Measurements from ENCODE around the gene NSRP1.

Gene NSRP1

GRCh38 chr17:30218799-30219198 is 102.2 kb downstream of the NSRP1 start:
- CTCF ChIA-PET, result no interaction called here
- H3K4me1 ChIP-seq (ENCODE audit: control insufficient read depth, insufficient read depth, low read length), result no peaks in the 10 kb centered on the region
- no peaks in the 10 kb centered on the region for H3K36me3 ChIP-seq (ENCODE audit: control insufficient read depth in 2 of 2, insufficient read depth in 1 of 2, low read length in 2 of 2)
- POLR2A ChIA-PET, result no interaction called here
- no peak overlapping the region for H3K27ac ChIP-seq (ENCODE audit: extremely low read depth, low read depth, low read length)
- no peak for TF ChIP-seq ZSCAN16 (tag by site-specific recombination; IDR thresholded peaks at IDR 0.05)
- no peak for TF ChIP-seq ZSCAN18 (tag by site-specific recombination; IDR thresholded peaks at IDR 0.05)
- TF ChIP-seq ZIC2 (tag by site-specific recombination; IDR thresholded peaks at IDR 0.05), result peak; percentile 65
- H3K9me3 ChIP-seq (ENCODE audit: control insufficient read depth, insufficient read depth, low read depth, low read length), result no peaks in the 10 kb centered on the region
- no peak overlapping the region for H3K4me3 ChIP-seq (ENCODE audit: low read depth, low read length)

- Histone ChIP-seq H3K36me3 (ENCODE audit: control insufficient read depth in 2 of 2, insufficient read depth in 1 of 2, low read length in 2 of 2) (no peaks in the 10 kb centered on the region), H3K9me3 (ENCODE audit: control insufficient read depth, insufficient read depth, low read depth, low read length) (no peaks in the 10 kb centered on the region), H3K4me3 (ENCODE audit: low read depth, low read length) (no peak overlapping the region), H3K27ac (ENCODE audit: extremely low read depth, low read depth, low read length) (no peak overlapping the region), H3K4me1 (ENCODE audit: control insufficient read depth, insufficient read depth, low read length) (no peaks in the 10 kb centered on the region)
- TF ChIP-seq SETDB1 (IDR thresholded peaks at IDR 0.05; ENCODE audit: insufficient read length, low read length), result no peak
- no peak for TF ChIP-seq ZNF501 (tag by site-specific recombination; IDR thresholded peaks at IDR 0.05)
- no peak for TF ChIP-seq HIC1 (tag by site-specific recombination; IDR thresholded peaks at IDR 0.05)
- no peak for TF ChIP-seq ZNF473 (tag by site-specific recombination; IDR thresholded peaks at IDR 0.05)
- TF ChIP-seq ZNF19 (tag by site-specific recombination; IDR thresholded peaks at IDR 0.05; ENCODE audit: low read depth), result no peak
- no peak for TF ChIP-seq ZNF398 (tag by site-specific recombination; IDR thresholded peaks at IDR 0.05)
- TF ChIP-seq PATZ1 (tag by site-specific recombination; IDR thresholded peaks at IDR 0.05), result no peak
- POLR2A ChIA-PET, result no interaction called here
- CTCF ChIA-PET, result interaction anchor here (0.6 kb wide), 1 partner anchor 27 kb away, joined by 3 read pairs; no protein-coding TSS in a partner anchor
These were observed 102.7 kb downstream of the NSRP1 start for GRCh38 chr17:30219315-30219714.

GRCh38 chr17:30219833-30220232 is 103.2 kb downstream of the NSRP1 start:
- POLR2A ChIA-PET, result no interaction called here
- CTCF ChIA-PET, result interaction anchor here (0.6 kb wide), 1 partner anchor 26 kb away, joined by 3 read pairs; no protein-coding TSS in a partner anchor
- no peak overlapping the region for H3K4me3 ChIP-seq (ENCODE audit: low read depth, low read length)

More at GRCh38 chr17:30219833-30220232, 103.2 kb downstream of the NSRP1 start:
- no peak for TF ChIP-seq ZNF404 (tag by site-specific recombination; IDR thresholded peaks at IDR 0.05)
- TF ChIP-seq ZNF76 (tag by site-specific recombination; IDR thresholded peaks at IDR 0.05; ENCODE audit: borderline replicate concordance, low read depth), result no peak
- TF ChIP-seq ZNF768 (tag by site-specific recombination; IDR thresholded peaks at IDR 0.05), result no peak
- TF ChIP-seq ZNF146 (tag by site-specific recombination; IDR thresholded peaks at IDR 0.05), result no peak
- TF ChIP-seq ZNF155 (tag by site-specific recombination; IDR thresholded peaks at IDR 0.05), result no peak
- no peak for TF ChIP-seq ZNF37A (tag by site-specific recombination; IDR thresholded peaks at IDR 0.05)
- H3K36me3 ChIP-seq (ENCODE audit: control insufficient read depth in 2 of 2, insufficient read depth in 1 of 2, low read length in 2 of 2), result no peaks in the 10 kb centered on the region
- H3K9me3 ChIP-seq (ENCODE audit: control insufficient read depth, insufficient read depth, low read depth, low read length), result no peaks in the 10 kb centered on the region
- no peak overlapping the region for H3K27ac ChIP-seq (ENCODE audit: extremely low read depth, low read depth, low read length)
- H3K4me1 ChIP-seq (ENCODE audit: control insufficient read depth, insufficient read depth, low read length), result no peaks in the 10 kb centered on the region
